PC-3 (cell line): ENCODE results near the gene NCBP3.

Experiments
- EZH2 ChIP-seq: fragments of 300-600 bp; sonication (generic); IDR thresholded peaks from one replicate; pipeline ENCODE4 v1.6.1; 2017; ENCODE audit warnings: antibody characterized with exemption, mild to moderate bottlenecking, low read length; ENCODE audit not compliant: unreplicated experiment
- TF ChIP-seq, protein P1 (sequence below): fragments of 300-600 bp; sonication (generic); conservative IDR thresholded peaks from 2 replicates; pipeline ENCODE4 v1.5.1; 2017; ENCODE audit warnings: antibody characterized with exemption, low read depth, mild to moderate bottlenecking, low read length

DNA sequence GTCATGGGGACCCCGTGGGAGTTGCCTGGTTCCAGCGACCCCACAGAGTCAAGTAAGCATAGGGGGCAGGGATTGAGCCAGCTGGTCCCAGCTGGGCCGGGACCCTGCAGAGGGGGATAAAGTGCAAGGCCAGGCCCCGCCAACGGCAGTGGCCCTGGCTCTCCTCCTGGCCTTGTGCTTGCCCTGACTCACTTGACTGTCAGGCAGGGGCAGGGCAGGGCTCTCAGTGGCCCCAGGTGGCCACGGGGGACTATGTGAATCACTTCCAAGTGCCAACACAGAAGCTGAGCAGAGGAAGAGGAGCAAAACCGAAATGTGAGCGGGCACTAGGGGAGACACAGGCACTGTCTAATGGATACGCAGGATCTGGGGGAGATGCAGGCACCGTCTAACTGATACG is 21.6 kb upstream of the NCBP3 start:
- no peak for TF ChIP-seq EZH2
- TF ChIP-seq, protein P1, sequence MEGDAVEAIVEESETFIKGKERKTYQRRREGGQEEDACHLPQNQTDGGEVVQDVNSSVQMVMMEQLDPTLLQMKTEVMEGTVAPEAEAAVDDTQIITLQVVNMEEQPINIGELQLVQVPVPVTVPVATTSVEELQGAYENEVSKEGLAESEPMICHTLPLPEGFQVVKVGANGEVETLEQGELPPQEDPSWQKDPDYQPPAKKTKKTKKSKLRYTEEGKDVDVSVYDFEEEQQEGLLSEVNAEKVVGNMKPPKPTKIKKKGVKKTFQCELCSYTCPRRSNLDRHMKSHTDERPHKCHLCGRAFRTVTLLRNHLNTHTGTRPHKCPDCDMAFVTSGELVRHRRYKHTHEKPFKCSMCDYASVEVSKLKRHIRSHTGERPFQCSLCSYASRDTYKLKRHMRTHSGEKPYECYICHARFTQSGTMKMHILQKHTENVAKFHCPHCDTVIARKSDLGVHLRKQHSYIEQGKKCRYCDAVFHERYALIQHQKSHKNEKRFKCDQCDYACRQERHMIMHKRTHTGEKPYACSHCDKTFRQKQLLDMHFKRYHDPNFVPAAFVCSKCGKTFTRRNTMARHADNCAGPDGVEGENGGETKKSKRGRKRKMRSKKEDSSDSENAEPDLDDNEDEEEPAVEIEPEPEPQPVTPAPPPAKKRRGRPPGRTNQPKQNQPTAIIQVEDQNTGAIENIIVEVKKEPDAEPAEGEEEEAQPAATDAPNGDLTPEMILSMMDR, result no peak
